GM19351 (cell line): ENCODE results near the gene GYS1.

Source experiments
- ATAC-seq: cut with Tn5 transposase; IDR thresholded peaks from one replicate; pipeline ENCODE4 v1.9.1; 2021; ENCODE audit warnings: mild to moderate bottlenecking, moderate library complexity; ENCODE audit not compliant: unreplicated experiment

Gene GYS1

DNA sequence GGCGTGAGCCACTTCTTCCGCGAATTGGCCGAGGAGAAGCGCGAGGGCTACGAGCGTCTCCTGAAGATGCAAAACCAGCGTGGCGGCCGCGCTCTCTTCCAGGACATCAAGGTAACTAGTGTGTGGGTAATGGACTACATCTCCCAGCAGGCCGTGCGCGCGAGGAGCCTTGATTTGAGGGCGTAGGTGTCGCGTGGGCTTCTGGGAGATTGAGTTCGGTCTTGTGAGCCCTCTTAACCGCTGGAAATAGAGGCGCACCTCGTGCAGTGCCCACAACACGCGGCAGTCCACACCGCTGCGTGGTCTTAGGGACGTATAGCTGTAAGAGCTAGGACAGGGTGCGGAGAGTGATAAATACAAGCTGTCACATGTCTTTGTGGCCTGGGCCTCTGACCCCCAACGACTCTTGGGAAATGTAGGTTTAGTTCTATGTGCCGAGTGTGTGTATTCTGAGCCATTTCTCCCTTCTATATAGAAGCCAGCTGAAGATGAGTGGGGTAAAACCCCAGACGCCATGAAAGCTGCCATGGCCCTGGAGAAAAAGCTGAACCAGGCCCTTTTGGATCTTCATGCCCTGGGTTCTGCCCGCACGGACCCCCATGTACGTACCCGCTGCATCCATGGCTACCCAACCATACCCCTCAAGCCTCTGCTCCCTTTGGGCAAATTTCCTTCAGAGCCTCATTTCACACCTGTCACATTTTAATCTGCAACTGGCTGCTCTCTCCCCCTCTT, 27.1 kb downstream of the GYS1 start:
- no peak for ATAC-seq

DNA sequence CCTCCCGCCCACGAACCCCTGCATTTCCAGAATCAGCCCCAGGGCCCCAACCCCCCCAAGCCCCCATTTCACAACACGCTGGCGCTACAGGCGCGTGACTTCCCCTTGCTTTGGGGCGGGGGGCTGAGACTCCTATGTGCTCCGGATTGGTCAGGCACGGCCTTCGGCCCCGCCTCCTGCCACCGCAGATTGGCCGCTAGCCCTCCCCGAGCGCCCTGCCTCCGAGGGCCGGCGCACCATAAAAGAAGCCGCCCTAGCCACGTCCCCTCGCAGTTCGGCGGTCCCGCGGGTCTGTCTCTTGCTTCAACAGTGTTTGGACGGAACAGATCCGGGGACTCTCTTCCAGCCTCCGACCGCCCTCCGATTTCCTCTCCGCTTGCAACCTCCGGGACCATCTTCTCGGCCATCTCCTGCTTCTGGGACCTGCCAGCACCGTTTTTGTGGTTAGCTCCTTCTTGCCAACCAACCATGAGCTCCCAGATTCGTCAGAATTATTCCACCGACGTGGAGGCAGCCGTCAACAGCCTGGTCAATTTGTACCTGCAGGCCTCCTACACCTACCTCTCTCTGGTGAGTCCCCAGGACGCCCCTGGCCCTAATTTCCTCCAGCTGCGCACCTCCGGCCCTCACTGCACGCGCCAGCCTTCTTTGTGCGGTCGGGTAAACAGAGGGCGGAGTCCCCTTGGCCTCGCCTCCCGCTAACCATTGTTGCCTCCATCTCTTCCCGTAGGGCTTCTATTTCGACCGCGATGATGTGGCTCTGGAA, 27.9 kb downstream of the GYS1 start, which contains the start of gene FTL:
TSS of gene FTL (plus strand) at position 270 of the 766 bp plus-strand sequence. CDS start at position 469, 199 bp downstream.
- peak; percentile 46 for ATAC-seq

DNA sequence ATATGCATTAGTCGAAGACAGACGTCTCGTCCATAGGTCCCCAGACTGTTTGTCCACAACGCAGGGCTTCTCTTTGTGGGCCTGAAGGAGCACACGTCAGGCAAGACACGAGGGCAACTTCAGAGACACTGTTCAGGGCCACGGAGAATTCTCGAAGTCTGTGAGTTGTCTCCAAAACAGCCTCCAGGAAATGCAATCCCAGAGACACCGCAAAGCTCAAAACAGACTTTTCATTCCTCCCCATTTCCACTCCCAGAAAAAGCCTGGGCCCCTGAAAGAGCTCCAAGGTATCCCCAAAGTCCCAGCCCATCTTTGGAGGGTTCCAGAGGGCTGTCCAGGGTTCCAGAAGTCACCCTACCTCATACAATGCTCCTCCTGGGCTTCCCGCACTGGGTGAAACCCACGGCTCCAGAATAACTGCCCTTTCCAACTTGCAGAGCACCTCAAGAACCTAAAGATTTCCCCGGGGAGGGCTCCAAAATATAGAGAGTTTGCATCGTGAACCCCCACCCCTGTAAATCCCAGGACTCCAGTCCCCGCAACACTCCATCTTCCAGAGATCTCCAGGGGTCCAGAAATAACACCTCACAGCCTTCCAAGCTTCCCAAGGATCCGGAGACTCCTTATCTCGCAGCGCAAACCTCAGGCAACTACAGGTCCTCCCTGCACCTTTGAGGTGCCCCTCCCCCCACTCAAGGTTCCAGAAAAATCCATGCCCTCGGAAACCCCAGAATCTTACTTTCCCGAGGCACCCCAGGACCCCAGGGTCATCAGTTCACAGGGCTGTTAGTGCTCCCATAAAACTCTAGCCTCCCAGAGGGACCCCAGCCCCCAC, 28.7 kb downstream of the GYS1 start:
- ATAC-seq: no peak

DNA sequence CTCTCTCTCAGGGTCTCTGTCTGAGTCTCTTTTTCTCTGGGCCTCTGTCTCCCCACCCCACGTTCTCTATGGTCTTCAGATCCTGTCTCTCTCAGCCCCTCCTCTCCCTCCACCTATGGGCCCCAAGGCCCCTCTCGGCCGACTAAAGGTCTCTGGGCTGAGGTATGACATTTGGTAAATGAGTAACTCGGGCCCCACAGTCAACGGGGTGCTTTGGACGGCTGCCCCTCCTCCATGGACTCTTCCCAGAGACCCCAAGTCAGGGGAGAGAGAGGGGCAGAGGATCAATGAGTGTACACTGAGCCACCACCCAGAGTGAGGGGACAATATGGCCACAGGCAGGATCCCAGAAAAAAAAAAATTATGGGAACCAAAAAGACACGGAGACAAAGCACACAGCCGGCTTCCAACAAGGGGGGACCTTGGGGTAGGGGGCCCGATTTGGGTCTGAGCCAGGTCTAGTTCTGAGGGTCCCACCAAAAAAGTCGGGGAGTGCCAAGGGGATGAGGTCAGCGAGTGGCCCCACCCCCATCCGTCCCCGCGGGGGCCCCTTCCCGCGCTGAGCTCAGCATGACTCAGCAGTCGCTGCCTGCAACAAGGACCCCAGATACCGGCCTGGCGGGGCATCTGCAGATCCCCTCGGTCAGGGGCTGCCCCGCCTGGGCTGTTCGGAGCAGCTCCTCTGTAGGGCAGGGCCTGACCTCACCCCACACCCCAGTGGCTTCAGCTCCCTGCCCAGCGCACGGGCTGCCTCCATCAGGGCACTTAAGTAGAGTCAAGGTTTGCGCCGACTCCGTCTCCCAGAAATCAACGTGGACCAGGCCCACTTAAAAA, 29.5 kb downstream of the GYS1 start:
- ATAC-seq: no peak

DNA sequence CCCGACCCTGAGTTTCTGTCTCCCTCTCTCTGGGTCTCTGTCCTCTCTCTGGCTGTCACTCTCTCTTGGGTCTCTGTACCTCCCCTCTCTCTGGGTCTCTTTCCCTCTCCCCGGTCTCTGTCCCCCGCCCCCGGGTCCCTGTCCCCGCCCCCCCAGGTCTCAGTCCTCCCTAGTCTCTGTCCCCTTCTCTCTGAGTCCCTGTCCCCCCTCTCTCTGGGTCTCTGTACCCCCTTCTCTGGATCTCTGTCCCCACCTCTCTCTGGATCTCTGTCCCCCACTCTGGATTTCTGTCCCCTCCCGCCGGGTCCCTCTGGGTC, 30.3 kb downstream of the GYS1 start:
- no peak for ATAC-seq

DNA sequence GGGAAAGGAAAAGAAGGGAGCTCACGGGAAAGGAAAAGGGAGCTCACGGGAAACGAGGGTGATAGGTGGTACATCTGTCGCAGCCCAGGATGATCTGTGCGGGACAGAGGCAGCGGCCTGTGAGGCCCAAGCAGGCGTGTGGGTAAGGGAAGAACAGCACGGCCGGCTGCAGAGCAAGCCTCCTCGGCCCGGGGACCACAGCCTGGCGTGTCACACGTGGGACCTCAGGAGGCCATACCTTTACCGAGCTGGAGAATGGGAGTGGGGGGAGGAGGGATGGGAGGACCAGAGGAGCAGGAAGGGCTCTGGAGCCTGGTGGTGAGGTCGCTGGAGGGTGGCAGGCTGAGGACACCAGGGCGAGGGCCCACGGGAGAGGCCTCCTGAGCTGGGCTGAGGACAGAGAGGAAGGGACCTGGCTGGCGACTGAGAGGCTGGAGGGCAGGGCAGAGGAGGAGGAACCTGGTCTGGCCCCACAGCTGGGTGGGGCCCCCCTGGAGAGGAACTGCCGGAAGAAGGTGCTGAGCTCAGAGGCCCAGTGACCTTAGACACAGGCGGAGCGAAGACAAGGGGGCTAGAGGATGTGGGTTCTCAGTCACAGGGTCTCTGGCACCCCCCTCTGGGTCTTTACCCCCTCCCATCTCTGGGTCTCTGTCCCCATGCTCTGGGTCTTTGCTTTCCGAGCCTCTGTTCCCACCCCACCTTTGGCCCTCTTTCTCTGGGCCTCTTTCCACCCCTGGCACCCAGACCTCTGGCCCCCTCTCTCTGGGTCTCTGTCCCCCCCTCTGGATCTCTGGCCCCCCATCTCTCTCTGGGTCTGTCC, 30.9 kb downstream of the GYS1 start:
- peak; percentile 44 for ATAC-seq

DNA sequence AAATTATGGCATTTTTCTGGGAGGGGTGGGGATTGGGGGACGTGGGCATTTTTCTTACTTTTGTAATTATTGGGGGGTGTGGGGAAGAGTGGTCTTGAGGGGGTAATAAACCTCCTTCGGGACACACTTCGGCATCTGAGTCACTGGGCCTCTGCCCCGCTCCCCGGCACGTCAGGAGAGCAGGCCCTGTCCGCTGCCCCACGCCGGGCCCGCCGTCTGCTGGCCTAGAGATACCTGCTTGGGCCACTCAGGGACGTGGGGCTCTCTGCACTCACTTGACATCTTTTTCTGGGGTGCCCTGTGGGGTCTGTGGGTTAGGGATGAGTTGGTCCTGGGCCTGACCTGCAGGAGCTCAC, 31.5 kb downstream of the GYS1 start:
- no peak for ATAC-seq

DNA sequence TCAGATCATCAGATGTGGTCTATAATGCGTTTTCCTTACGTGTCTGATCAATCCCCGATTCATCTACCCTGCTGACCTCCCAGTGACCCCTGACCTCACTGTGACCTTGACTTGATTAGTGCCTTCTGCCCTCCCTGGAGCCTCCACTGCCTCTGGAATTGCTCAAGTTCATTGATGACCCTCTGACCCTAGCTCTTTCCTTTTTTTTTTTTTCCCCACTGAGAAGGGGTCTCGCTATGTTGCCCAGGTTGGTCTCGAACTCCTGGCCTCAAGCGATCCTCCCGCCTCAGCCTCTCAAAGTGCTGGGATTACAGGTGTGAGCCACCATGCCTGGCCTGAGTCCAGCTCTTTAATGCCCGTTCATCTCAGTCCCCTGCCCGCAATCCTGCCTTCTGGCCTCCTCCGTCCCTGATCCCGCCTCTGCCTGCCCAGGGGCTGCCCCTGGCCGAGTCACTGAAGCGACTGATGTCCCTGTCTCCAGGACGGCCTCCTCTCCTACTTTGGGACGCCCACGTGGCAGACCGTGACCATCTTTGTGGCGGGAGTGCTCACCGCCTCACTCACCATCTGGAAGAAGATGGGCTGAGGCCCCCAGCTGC, 32.0 kb downstream of the GYS1 start:
- ATAC-seq: no peak

DNA sequence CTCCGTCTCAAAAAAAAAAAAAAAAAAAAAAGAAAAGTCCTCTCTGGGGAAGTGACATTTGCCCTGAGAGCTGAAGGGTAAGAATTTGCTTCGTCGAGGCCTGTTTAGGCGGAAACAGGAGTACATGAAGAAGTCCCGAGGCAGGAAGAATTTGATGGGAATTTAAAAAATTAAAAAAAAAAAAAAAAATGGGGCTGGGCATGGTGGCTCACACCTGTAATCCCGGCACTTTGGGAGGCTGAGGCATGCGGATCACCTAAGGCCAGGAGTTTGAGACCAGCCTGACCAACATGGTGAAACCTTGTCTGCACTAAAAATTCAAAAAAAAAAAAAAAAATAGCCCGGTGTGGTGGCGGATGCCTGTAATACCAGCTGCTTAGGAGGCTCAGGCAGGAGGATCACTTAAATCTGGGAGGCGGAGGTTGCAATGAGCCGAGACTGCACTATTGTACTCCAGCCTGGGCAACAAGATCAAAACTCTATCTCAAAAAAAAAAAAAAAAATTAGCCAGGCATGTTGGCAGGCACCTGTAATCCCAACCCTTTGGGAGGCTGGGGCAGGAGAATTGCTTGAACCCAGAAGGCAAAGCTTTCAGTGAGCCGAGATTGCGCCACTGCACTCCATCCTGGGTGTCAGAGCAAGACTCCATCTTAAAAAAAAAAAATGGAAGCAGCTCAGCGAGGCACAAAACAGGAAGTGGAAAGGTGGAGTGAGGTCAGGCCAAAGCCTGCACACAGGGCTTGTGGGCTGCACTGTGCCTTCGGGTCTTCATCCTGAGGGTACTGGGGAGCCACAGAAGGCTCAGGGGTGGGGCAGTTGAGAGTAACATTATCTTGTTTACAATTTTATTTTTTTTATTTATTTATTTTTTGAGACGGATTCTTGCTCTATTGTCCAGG, 33.5 kb downstream of the GYS1 start:
- no peak for ATAC-seq

DNA sequence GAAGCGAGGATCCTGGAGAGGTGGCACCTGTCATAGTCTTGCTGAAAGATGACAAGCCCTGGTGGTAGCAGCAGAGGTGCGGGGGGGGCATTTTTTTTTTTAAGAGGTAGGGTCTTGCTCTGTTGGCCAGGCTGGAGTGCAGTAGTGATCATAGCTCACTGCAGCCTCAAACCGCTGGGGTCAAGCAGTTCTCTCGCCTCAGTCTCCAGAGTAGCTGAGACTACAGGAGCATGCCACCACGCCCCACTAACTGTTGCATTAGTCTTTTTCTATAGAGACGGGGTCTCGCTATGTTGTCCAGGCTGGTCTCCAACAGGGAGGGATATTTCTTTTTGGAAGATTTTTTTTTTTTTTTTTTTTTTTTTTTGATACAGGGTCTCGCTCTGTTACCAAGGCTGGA, 35.1 kb downstream of the GYS1 start:
- ATAC-seq: no peak

DNA sequence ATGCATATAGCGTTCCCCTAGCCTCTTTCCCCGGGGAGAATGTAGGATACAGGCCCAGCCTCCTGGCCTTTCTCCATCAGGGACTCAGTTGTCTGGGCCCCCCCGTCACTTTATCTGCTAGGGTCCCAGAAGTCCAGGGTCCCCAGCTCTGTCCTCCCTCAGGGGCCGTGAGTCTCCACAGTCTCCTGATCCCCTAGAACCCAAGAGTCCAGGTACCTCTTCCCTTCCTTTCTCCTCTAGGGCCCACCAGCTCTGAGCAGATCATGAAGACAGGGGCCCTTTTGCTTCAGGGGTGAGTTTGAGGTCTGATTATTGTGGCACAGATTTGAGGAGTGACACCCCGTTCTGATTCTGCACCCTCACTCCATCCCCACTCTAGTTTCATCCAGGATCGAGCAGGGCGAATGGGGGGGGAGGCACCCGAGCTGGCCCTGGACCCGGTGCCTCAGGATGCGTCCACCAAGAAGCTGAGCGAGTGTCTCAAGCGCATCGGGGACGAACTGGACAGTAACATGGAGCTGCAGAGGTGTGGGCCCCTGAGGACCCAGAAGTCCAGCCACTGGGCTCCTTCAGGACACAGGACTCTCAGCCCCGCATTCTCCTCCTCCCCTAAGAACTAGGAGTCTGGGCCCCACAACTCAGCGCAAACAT, 37.7 kb downstream of the GYS1 start:
- no peak for ATAC-seq

DNA sequence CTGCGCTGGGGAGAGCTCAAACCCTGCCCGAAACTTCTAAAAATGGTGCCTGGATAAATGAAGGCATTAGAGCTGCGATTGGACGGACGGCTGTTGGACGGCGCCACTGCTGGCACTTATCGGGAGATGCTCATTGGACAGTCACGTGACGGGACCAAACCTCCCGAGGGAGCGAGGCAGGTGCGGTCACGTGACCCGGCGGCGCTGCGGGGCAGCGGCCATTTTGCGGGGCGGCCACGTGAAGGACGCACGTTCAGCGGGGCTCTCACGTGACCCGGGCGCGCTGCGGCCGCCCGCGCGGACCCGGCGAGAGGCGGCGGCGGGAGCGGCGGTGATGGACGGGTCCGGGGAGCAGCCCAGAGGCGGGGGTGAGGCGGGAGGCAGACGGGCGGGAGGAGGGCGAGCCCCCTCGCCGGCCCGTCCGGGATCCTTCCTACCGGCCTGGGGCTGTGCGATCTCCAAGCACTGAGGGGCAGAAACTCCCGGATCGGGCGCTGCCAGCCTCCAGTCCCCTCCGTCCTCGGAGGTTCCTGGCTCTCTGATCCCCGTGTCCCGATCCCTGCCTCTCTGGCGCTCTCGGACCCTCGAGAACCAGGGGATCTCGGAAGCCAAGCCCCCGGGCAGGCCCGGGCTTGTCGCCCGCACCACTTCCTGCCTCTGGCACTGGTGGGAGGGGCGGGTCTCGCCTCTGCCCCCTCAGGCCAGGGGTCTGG, 38.4 kb downstream of the GYS1 start, which contains the start of gene BAX:
TSS of gene BAX (plus strand) at position 281 of the 713 bp plus-strand sequence. CDS start at position 335, 54 bp downstream.
- ATAC-seq: peak; percentile 79

DNA sequence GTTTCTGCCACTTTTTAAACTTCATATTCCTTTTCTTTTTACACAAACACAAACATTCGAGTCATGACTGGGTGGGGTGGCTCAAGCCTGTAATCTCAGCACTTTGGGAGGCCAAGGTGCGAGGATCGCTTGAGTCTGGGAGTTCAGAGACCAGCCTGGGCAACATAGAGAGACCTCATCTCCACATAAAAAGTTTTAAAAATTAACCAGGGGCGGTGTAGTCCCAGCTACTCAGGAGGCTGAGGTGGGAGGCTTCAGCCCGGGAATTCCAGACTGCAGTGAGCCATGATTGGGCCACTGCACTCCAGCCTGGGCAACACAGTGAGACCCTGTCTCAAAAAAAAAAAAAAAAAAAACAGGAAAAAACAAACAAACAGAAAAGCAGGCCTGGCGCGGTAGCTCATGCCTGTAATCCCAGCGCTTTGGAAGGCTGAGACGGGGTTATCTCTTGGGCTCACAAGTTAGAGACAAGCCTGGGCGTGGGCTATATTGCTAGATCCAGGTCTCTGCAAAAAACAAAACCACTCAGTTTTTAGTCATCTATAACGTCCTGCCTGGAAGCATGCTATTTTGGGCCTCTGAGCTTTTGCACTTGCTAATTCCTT, 39.0 kb downstream of the GYS1 start:
- ATAC-seq: no peak

DNA sequence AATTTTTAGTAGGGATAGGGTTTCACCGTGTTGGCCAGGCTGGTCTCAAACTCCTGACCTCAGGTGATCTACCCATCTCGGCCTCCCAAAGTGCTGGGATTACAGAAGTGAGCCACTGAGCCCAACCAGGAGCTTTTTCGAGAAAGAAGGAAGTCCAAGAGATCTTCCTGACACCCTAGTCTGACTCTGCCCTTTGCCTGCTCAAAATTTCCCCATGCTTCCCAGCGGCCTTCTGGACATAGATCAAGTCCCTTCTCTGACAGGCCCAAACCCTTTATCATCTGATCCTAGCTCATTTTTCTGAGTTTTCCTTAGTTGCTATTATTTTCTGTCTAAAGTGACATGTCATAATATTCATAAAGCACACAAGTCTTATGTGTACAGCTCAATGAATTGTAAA, 40.0 kb downstream of the GYS1 start:
- no peak for ATAC-seq

DNA sequence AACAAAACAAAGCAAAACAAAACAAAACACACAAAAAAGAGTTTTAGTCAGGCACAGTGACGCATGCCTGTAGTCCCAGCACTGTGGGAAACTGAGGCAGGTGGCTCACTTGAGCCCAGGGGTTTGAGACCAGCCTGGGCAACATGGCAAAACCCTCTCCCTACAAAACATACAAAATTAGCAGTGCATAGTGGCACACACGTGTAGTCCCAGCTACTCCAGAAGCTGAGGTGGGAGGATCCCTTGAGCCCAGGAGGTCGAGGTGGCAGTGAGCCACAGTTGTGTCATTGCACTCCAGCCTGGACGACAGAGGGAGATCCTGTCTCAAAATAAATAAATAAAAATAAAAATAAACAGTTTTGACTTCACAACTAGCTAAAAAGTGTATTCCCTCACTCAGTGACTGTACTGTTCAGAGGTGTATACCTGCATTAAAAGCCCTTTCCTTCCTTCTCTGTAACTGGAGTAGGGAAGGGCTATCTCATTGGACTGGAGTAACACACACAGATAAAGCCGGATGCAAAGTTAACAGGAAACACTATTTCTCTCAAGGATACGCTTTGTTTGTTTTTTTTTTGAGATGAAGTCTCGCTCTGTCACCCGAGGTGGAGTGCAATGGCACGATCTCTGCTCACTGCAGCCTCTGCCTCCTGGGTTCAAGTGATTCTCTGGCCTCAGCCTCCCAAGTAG, 42.1 kb downstream of the GYS1 start:
- ATAC-seq: no peak

DNA sequence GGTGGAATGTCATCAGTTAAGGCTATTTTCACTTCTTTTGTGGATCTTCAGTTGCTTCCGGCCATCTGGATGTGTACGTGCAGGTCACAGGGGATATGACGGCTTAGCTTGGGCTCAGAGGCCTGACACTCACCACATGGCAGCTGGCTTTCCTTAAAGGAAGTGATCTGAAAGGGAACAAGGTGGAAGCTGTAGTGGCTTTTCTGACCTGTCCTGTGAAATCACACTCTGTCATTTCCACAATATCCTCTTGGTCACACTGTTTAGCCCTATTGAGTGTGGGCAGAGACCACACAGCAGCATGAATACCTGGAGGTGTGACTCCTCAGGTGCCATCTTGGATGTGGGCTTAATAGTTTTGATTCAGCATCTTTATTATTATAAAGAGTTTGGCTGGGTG, 43.0 kb downstream of the GYS1 start:
- no peak for ATAC-seq

DNA sequence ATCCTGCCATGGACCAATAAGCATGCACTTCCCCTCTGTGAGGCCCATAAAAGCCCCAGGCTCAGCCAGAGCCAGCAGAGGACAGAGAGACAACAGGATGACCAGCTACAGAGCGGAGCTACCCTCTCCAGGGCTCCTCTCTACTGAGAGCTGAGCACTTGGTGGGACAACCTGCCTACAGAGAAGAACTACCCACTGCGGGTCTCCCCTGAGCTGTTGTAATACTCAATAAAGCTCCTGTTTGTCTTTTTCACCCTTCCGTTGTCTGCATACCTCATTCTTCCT, 45.9 kb downstream of the GYS1 start:
- no peak for ATAC-seq
